Breast epithelium (tissue), 3 donors: Measurements from ENCODE around the gene HABP4.

ENCODE experiments used
- POLR2A ChIP-seq: fragments of 450-650 bp; IDR thresholded peaks from one replicate; pipeline ENCODE4 v1.6.1; 2016; ENCODE audit warnings: antibody characterized with exemption, mild to moderate bottlenecking, moderate library complexity
- POLR2AphosphoS5 ChIP-seq, 3 donors: sonication (generic); formaldehyde crosslinking; IDR thresholded peaks; one replicate each; pipeline ENCODE4 v1.6.1; 2017; ENCODE audit warnings: antibody characterized with exemption in 3 of 3
- TF ChIP-seq, protein P1 (sequence below), 3 donors: fragments of 450-650 bp; IDR thresholded peaks; one replicate each; pipeline ENCODE4 v1.5.1; 2016 to 2017; ENCODE audit warnings: antibody characterized with exemption in 3 of 3, mild to moderate bottlenecking in 3 of 3, moderate library complexity in 3 of 3

DNA sequence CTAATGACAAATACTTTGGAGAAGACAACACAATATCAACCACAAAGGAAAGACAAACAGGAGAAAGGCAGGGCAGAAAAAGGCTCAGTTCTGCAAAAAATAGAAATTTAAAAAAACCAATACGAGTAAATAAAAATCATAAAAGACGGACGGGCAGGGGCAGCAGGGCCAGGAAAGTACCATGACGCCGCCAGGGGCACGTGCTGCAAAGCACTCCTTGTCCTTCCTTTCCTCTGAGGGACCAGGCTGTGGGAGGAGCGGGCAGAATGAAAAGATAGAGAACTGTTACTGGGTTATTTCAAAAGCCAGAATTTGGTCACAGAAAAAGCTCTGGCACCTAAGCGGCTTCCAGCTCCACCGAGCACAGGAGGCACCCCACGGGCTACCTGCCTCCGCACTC lies 53.9 kb downstream of the HABP4 start:
- TF ChIP-seq, protein P1, sequence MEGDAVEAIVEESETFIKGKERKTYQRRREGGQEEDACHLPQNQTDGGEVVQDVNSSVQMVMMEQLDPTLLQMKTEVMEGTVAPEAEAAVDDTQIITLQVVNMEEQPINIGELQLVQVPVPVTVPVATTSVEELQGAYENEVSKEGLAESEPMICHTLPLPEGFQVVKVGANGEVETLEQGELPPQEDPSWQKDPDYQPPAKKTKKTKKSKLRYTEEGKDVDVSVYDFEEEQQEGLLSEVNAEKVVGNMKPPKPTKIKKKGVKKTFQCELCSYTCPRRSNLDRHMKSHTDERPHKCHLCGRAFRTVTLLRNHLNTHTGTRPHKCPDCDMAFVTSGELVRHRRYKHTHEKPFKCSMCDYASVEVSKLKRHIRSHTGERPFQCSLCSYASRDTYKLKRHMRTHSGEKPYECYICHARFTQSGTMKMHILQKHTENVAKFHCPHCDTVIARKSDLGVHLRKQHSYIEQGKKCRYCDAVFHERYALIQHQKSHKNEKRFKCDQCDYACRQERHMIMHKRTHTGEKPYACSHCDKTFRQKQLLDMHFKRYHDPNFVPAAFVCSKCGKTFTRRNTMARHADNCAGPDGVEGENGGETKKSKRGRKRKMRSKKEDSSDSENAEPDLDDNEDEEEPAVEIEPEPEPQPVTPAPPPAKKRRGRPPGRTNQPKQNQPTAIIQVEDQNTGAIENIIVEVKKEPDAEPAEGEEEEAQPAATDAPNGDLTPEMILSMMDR (IDR thresholded peaks at IDR 0.05), result no peak
- TF ChIP-seq POLR2AphosphoS5 (IDR thresholded peaks at IDR 0.05) (no peak), POLR2A (no peak)
